GM18858 (cell line): ENCODE measurements around the gene NUTM2D.
A peak's percentile ranks its signal among the peaks of the same experiment; 100 is the strongest.
"Not testable (repeated sequence)": the region's sequence is repeated elsewhere in the genome, so short reads cannot be mapped to it uniquely, and the experiment has no call there.

Experiments used
- ATAC-seq: cut with Tn5 transposase; IDR thresholded peaks from one replicate; pipeline ENCODE4 v1.9.1; 2021; ENCODE audit not compliant: unreplicated experiment

Gene NUTM2D

DNA sequence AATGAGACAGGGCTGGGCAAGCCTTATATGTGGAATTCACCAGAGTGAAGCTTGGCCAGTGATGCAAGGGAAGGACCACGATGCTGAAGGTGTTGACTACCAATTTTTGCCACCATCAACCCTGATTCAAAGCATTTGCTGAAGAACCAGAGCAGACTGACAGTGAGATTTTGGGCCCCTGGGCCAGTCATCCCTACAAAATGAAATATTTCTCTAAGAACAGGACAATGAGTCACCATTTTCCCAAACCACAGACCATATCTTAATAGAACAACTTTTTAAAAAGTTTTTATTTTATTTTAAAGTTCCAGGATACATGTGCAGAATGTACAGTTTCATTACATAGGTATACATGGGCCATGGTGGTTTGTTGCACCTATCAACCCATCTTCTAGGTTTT, 16.5 kb downstream of the NUTM2D start:
- not testable (repeated sequence) for ATAC-seq

- not testable (repeated sequence) for ATAC-seq
Observed at GRCh38 chr10:87379115-87379514, 21.6 kb downstream of the NUTM2D start.

DNA sequence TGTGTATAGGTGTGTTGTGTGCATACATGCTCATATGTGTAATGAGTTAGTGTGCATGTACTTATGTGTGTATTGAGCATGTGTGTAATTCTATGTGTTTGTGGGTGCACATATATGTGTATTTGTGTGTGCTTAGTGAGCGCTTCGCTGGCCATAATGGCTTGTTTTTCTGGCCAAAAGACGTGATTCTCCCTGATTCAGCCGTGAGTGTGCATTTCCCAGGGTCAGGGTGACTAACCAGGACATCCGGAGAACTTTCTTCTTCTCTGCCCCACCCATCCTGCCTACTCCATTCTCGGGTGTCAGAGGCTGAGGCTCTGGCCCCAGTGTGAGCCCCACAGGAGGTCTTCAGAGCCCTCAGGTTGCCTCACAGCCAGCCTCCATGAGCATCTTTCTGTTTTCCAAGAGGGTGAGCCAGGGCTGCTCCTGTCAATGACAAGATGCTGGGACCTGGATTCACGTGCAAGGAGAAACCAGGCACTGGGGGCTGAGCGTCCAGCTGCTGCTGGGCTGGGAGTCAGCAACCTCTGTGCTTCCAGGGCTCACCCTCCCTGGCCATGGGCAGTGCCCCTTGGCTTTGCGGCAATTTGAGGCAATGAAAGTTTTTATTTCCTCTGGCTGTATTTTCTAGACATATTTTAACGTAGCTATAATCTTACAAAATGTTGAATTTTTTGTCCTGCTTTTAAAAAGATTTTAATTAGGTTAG, 25.8 kb downstream of the NUTM2D start:
- ATAC-seq, result not testable (repeated sequence)

DNA sequence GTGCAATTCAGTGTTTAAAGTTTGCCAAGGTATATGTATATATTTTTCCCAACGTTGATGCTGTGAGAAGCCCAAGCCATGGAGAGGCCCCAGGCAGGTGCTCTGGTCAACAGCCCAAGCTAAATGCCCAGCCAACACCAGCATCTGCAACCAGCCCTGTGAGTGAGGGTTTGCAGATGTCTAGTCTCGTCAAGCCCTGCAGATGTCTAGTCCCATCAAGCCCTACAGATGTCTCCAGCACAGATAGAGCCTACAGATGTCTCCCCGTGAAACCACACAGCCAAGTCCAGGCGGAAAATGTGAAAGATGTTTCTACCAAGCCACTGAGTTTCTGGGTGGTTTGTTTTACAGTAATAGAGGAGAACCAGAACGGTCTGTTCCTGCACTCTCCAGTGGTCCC, 26.7 kb downstream of the NUTM2D start:
- not testable (repeated sequence) for ATAC-seq

- not testable (repeated sequence) for ATAC-seq
Observed at GRCh38 chr10:87385762-87386360, 28.3 kb downstream of the NUTM2D start.

GRCh38 chr10:87391360-87391759, 33.8 kb downstream of the NUTM2D start:
- not testable (repeated sequence) for ATAC-seq

DNA sequence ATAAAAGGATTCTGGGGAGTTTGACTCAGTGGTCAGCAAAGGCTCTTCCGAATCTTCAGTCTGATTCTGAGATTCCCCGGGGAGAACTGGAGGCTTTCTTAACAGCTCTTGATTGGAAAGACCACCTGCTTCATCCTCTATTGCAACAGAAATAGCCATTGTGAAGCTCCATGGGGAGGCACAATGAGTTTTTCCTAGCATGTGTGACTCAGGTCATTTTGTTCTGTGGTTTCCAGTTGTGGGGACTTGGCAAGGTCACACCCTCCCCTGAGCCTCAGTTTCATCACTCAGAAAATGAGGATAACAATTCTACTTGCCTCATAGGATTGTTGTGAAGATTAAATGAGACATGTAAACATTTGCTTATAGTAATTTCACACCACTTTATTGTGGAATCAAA, 38.7 kb downstream of the NUTM2D start:
- ATAC-seq, result not testable (repeated sequence)

DNA sequence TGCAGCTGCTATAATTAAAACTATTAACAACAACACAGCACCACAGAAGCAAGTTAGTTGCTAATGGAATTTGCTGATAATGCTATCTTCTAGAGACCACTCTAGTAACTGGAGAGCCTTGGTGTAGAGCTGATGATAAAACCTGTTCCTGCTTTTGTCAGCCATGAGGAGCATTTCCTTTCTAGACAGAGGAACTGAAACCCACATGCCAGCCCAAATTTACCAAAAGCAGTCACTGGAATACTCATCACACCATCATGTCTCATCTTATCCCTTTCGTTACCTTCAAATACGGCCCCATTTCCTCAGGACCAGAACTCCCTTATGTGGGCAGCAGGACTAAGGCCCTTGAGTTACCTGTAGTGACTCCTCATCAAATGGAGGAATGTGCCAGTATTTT, 40.9 kb downstream of the NUTM2D start:
- peak; percentile 58 for ATAC-seq

DNA sequence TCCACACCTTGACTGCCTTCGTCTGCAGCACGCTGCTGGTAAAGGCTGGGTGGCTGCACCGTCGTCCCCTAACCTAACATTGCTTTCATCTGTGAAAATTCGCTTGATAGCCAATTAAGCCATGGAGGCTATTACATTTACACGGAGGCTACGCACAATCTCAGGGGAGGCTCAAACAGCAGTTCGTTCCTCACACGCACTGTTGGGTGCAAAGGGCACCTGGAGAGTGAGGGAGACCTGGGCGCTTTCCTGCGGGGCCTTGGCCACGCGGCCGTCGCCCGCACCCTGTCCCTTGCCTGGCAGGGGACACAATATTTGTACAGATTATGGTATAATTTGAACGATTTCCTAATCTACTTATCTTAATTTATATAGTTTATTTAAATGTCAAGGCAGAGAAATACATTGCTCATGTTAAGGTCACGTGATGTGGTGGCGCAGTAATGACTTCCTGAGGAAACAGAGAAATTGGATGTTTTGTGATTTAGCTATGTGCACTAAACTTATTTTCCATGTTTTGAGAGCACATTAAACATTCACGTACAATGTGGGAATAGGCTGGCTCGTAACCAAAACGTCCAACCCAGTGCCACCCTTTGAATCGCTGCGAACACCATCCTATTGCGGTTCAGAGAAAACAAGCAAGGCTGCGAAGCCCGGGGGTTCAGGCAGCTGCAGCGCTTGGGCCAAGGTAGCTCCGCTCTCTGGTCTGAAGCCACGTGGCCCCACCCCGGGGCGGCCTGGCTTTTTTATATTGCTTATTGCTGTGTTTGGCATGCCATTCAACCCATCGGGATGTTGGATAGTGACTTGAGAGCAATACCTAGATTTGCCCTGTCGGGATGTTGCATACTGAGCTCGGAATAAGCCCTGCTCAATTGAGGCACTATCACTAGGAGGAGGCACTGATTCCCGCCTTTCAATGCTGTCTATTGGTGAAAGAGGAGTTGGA, 50.2 kb downstream of the NUTM2D start:
- ATAC-seq, result not testable (repeated sequence)

DNA sequence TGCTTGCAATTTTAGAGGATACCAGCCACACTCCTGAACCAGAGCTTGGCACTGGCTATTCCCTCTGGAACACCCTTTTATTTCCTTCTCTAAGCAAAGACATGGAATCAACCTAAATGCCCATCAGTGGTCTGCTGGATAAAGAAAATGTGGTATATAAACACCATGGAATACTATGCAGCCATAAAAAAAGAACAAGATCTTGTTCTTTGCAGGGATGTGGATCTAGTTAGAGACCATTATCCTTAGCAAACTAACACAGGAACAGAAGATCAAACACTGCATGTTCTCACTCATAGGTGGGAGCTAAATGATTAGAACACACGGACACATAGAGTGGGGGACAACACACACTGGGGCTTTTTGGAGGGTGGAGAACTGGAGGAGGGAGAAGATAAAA, 56.4 kb downstream of the NUTM2D start:
- not testable (repeated sequence) for ATAC-seq
